HepG2 (cell line): ENCODE data around the gene CTNNA3. TPM values are rescaled to one million over a fixed set of nuclear protein-coding genes. Genes with fewer than 3 reads are reported as not detected.

Source experiments
- ATAC-seq: fragments of 200-7000 bp; cut with Tn5 transposase; 3 replicates; pipeline ENCODE4 v1.9.1; 2020; ENCODE audit warnings: mild to moderate bottlenecking, moderate library complexity
- BruUV-seq: library from RNA; stranded (reverse); fragments of 400-500 nt; replicated peaks from 2 replicates; lab custom pipeline; 2021; lab: Mats Ljungman, UMichigan
- CTCF ChIA-PET: fragments of 300-600 bp; formaldehyde crosslinking; extraction: SDS; loops from one replicate; lab custom pipeline; 2021; ENCODE audit warnings: low total read pairs, inconsistent platforms, low intra/inter-chr PET ratio; lab: Yijun Ruan, JAX
- POLR2A ChIA-PET: fragments of 350-600 bp; sonication (Branson Sonifier 250); formaldehyde crosslinking; loops from one replicate; lab custom pipeline; 2020; ENCODE audit warnings: antibody characterized with exemption, inconsistent platforms; lab: Yijun Ruan, JAX
- DNase-seq: peaks from one replicate; pipeline ENCODE4 v3.0.0-alpha.2; 2015; ENCODE audit warnings: low spot score
- FAIRE-seq: peaks from 3 replicates; lab custom pipeline; 2011; peaks lifted over from hg19 to GRCh38; lab: Jason Lieb, UNC
- H2AFZ ChIP-seq: one replicate; pipeline ENCODE4 v1.6.1; 2011; ENCODE audit warnings: low read length, inconsistent platforms
- H3K27ac ChIP-seq: fragments of 300-600 bp; 3 replicates; pipeline ENCODE4 v1.8.0; 2011; ENCODE audit warnings: mixed run types, mild to moderate bottlenecking, mixed read lengths, low read length, inconsistent platforms; ENCODE audit not compliant: insufficient read depth; ENCODE audit errors: extremely low read length
- H3K27me3 ChIP-seq, 2 experiments: fragments of 200-600 bp in 1 of 2; 2 replicates in 1 of 2; 3 replicates in 1 of 2; pipeline versions ENCODE4 v1.6.0 to v1.8.0; 2011; ENCODE audit warnings: low read length in 2 of 2, mild to moderate bottlenecking in 2 of 2, moderate library complexity in 2 of 2, inconsistent platforms in 1 of 2; ENCODE audit not compliant: insufficient read depth in 2 of 2, control insufficient read depth in 1 of 2
- H3K36me3 ChIP-seq, 2 experiments: fragments of 200-600 bp in 1 of 2; replicated peaks in 1 of 2; 2 replicates in 1 of 2; 3 replicates in 1 of 2; pipeline versions ENCODE4 v1.5.1 to v1.8.0; 2011; ENCODE audit warnings: low read length in 2 of 2, inconsistent platforms in 1 of 2; ENCODE audit not compliant: insufficient read depth in 2 of 2, control insufficient read depth in 1 of 2
- H3K4me1 ChIP-seq: 2 replicates; pipeline ENCODE4 v1.5.1; 2012; ENCODE audit warnings: low read length, inconsistent platforms; ENCODE audit not compliant: insufficient read depth
- H3K4me2 ChIP-seq: 2 replicates; pipeline ENCODE4 v1.6.0; 2011; ENCODE audit warnings: low read depth, low read length, inconsistent platforms
- H3K4me3 ChIP-seq, 3 experiments: fragments of 200-600 bp in 1 of 3; sonication (generic), shearing (Covaris generic) in 1 of 3; replicated peaks in 1 of 3; 2 replicates each; pipeline ENCODE4 v1.5.1; 2011 to 2016; ENCODE audit warnings: low read length in 3 of 3, inconsistent platforms in 2 of 3, low read depth in 2 of 3, mild to moderate bottlenecking in 2 of 3, control low read depth in 1 of 3, mixed read lengths in 1 of 3; ENCODE audit not compliant: insufficient read depth in 1 of 3
- H3K79me2 ChIP-seq: one replicate; pipeline ENCODE4 v1.6.1; 2011; ENCODE audit warnings: low read length, inconsistent platforms; ENCODE audit not compliant: insufficient read depth
- H3K9ac ChIP-seq: 2 replicates; pipeline ENCODE4 v1.6.0; 2011; ENCODE audit warnings: mild to moderate bottlenecking, low read depth, low read length, inconsistent platforms; ENCODE audit not compliant: insufficient read depth
- H3K9me3 ChIP-seq: 2 replicates; pipeline ENCODE4 v1.5.1; 2012; ENCODE audit warnings: mild to moderate bottlenecking, low read length
- H4K20me1 ChIP-seq: 2 replicates; pipeline ENCODE4 v1.6.0; 2011; ENCODE audit warnings: inconsistent platforms, mild to moderate bottlenecking, low read length, moderate library complexity; ENCODE audit not compliant: insufficient read depth
- ELF1 ChIP-seq: sonication (generic); formaldehyde crosslinking; IDR thresholded peaks from 2 replicates; pipeline ENCODE4 v1.4.0; 2020; ENCODE audit warnings: missing genetic modification reagents
- FOXA1 ChIP-seq, 2 experiments: fragments of 450-650 bp in 1 of 2; sonication (generic) in 1 of 2; formaldehyde crosslinking in 1 of 2; IDR thresholded peaks; 2 replicates each; pipeline versions ENCODE4 v1.4.0 to v1.6.1; 2016 to 2020; ENCODE audit warnings: missing genetic modification reagents in 1 of 2
- FOXK2 ChIP-seq: fragments of 450-650 bp; IDR thresholded peaks from 2 replicates; pipeline ENCODE4 v1.6.1; 2016
- KDM4B ChIP-seq: sonication (generic); formaldehyde crosslinking; IDR thresholded peaks from 2 replicates; pipeline ENCODE4 v1.4.0; 2020; ENCODE audit warnings: missing genetic modification reagents
- MAFG ChIP-seq: sonication (generic); formaldehyde crosslinking; IDR thresholded peaks from 2 replicates; pipeline ENCODE4 v1.5.1; 2020; ENCODE audit warnings: mild to moderate bottlenecking, missing genetic modification reagents
- NCOA2 ChIP-seq: sonication (generic); formaldehyde crosslinking; IDR thresholded peaks from 2 replicates; pipeline ENCODE4 v1.8.0; 2022; ENCODE audit warnings: inconsistent platforms
- PAF1 ChIP-seq: IDR thresholded peaks from 2 replicates; pipeline ENCODE4 v1.6.1; 2016; ENCODE audit warnings: missing genetic modification reagents, missing compliant biosample characterization
- SRSF4 ChIP-seq: fragments of 200-400 bp; formaldehyde crosslinking; IDR thresholded peaks from one replicate; pipeline ENCODE4 v1.6.1; 2018; ENCODE audit warnings: mild to moderate bottlenecking, low read depth, low read length, moderate library complexity; ENCODE audit not compliant: poor library complexity, severe bottlenecking
- TRIM24 ChIP-seq: sonication (generic); formaldehyde crosslinking; IDR thresholded peaks from 2 replicates; pipeline ENCODE4 v1.8.0; 2022; ENCODE audit warnings: mild to moderate bottlenecking, missing genetic modification reagents
- ZBTB21 ChIP-seq: sonication (generic); formaldehyde crosslinking; IDR thresholded peaks from 2 replicates; pipeline ENCODE4 v1.4.0; 2020; ENCODE audit warnings: missing genetic modification reagents
- ZNF17 ChIP-seq: sonication (generic); formaldehyde crosslinking; IDR thresholded peaks from 2 replicates; pipeline ENCODE4 v1.5.0; 2020; ENCODE audit warnings: mild to moderate bottlenecking, missing genetic modification reagents
- ZNF547 ChIP-seq: sonication (generic); formaldehyde crosslinking; IDR thresholded peaks from 2 replicates; pipeline ENCODE4 v1.5.1; 2020; ENCODE audit warnings: mild to moderate bottlenecking, missing genetic modification reagents
- ZNF878 ChIP-seq: sonication (generic); formaldehyde crosslinking; IDR thresholded peaks from 2 replicates; pipeline ENCODE4 v1.8.1; 2023; ENCODE audit warnings: mild to moderate bottlenecking, missing genetic modification reagents, moderate library complexity
- ZSCAN29 ChIP-seq: sonication (generic); formaldehyde crosslinking; conservative IDR thresholded peaks from 2 replicates; pipeline ENCODE4 v1.4.0; 2020; ENCODE audit warnings: mild to moderate bottlenecking, missing genetic modification reagents
- WGBS: methylation state at CpG from one replicate; pipeline ENCODE4 v1.1.6; 2017; ENCODE audit warnings: low lambda C conversion rate; 5-methylcytosine and 5-hydroxymethylcytosine counted together
- in situ Hi-C: cut with HindIII; loops from 2 replicates; pipeline ENCODE4 v1.10.0; 2017; ENCODE audit warnings: low pct_unique_long_range_greater_than_20kb; ENCODE audit not compliant: extremely low pct_ligation_motif_present
- intact Hi-C: fragments of 100-400 bp; cut with micrococcal nuclease; formaldehyde crosslinking; loops from one replicate; pipeline ENCODE4 v1.10.0; 2022; ENCODE audit not compliant: unreplicated experiment
- polyA plus RNA-seq, 8 experiments: library from polyadenylated mRNA; depleted of rRNA in 3 of 8; stranded (reverse) in 7 of 8; unstranded in 1 of 8; fragments of >200 nt; fragmentation: Illumina TruSeq in 4 of 8; extraction: Trizol in 4 of 8; gene quantifications; 2 replicates each; pipeline versions ENCODE4 v1.2.1 to v1.2.3, GENCODE V29; 2011 to 2016; ENCODE audit warnings: low read depth in 4 of 8, missing spikeins in 1 of 8, mixed read lengths in 1 of 8; ENCODE audit not compliant: insufficient read depth in 1 of 8
- total RNA-seq, 5 experiments: library from RNA; depleted of rRNA; stranded (reverse); fragments of >200 nt; fragmentation: Illumina TruSeq; extraction: Trizol; gene quantifications; 2 replicates each; pipeline ENCODE4 v1.2.3, GENCODE V29; 2016; ENCODE audit warnings: low read depth in 1 of 5
- TF ChIP-seq, protein P1 (sequence below): sonication (generic); formaldehyde crosslinking; IDR thresholded peaks from 2 replicates; pipeline ENCODE4 v1.4.0; 2020; ENCODE audit warnings: mild to moderate bottlenecking, missing genetic modification reagents
- TF ChIP-seq, protein P2 (sequence below): IDR thresholded peaks from 2 replicates; pipeline ENCODE4 v1.6.1; 2016; ENCODE audit warnings: low read depth, control low read depth
- TF ChIP-seq, protein P3 (sequence below): fragments of 450-650 bp; IDR thresholded peaks from 2 replicates; pipeline ENCODE4 v1.6.1; 2016
- TF ChIP-seq, protein P4 (sequence below): sonication (generic); formaldehyde crosslinking; IDR thresholded peaks from 2 replicates; pipeline ENCODE4 v1.5.0; 2020; ENCODE audit warnings: missing genetic modification reagents
- TF ChIP-seq, protein P5 (sequence below): IDR thresholded peaks from 2 replicates; pipeline ENCODE4 v1.6.1; 2016; ENCODE audit warnings: control low read depth

Gene CTNNA3
- total and polyA plus RNA-seq, 2 of the 13 experiments (the other 11 are each of a cell fraction or from before 2014, with no cell fraction given) = not detected

DNA sequence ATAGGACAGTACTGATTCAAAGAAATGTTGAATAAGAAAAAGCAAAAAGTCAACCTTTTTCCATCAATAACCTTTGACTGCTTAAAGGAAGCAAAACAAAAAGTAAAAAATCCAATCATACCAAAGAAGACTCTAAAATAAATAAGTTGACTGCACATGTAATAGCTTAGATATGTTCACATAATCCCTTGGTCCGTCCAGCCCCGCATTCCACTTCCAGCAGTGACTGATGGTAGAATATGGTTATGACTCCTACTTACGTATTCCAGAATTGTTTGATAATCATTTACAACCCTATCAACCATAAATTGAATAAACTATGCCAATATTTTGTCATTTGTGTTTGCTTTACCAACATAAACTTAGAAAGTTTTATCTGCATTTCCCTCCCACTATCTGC, 77.9 kb downstream of the CTNNA3 start:
- H3K27ac ChIP-seq = no peak overlapping the region
- TF ChIP-seq PAF1 (no peak), ZNF878 (CRISPR knock-in tag) (no peak), NCOA2 (CRISPR knock-in tag) (no peak), FOXA1 (IDR thresholded peaks at IDR 0.05) (no peak), FOXA1 (CRISPR knock-in tag; IDR thresholded peaks at IDR 0.05) (no peak), ELF1 (CRISPR knock-in tag) (no peak), MAFG (CRISPR knock-in tag) (no peak), KDM4B (CRISPR knock-in tag) (no peak), ZNF17 (CRISPR knock-in tag) (no peak), TRIM24 (CRISPR knock-in tag) (no peak), FOXK2 (no peak), ZNF547 (CRISPR knock-in tag) (no peak), ZSCAN29 (no peak), ZBTB21 (no peak), SRSF4 (no peak)
- TF ChIP-seq, protein P1, sequence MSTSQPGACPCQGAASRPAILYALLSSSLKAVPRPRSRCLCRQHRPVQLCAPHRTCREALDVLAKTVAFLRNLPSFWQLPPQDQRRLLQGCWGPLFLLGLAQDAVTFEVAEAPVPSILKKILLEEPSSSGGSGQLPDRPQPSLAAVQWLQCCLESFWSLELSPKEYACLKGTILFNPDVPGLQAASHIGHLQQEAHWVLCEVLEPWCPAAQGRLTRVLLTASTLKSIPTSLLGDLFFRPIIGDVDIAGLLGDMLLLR (CRISPR knock-in tag) = no peak
- TF ChIP-seq, protein P2, sequence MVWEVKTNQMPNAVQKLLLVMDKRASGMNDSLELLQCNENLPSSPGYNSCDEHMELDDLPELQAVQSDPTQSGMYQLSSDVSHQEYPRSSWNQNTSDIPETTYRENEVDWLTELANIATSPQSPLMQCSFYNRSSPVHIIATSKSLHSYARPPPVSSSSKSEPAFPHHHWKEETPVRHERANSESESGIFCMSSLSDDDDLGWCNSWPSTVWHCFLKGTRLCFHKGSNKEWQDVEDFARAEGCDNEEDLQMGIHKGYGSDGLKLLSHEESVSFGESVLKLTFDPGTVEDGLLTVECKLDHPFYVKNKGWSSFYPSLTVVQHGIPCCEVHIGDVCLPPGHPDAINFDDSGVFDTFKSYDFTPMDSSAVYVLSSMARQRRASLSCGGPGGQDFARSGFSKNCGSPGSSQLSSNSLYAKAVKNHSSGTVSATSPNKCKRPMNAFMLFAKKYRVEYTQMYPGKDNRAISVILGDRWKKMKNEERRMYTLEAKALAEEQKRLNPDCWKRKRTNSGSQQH (CRISPR knock-in tag) = no peak
- TF ChIP-seq, protein P3, sequence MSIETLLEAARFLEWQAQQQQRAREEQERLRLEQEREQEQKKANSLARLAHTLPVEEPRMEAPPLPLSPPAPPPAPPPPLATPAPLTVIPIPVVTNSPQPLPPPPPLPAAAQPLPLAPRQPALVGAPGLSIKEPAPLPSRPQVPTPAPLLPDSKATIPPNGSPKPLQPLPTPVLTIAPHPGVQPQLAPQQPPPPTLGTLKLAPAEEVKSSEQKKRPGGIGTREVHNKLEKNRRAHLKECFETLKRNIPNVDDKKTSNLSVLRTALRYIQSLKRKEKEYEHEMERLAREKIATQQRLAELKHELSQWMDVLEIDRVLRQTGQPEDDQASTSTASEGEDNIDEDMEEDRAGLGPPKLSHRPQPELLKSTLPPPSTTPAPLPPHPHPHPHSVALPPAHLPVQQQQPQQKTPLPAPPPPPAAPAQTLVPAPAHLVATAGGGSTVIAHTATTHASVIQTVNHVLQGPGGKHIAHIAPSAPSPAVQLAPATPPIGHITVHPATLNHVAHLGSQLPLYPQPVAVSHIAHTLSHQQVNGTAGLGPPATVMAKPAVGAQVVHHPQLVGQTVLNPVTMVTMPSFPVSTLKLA = no peak
- TF ChIP-seq, protein P4, sequence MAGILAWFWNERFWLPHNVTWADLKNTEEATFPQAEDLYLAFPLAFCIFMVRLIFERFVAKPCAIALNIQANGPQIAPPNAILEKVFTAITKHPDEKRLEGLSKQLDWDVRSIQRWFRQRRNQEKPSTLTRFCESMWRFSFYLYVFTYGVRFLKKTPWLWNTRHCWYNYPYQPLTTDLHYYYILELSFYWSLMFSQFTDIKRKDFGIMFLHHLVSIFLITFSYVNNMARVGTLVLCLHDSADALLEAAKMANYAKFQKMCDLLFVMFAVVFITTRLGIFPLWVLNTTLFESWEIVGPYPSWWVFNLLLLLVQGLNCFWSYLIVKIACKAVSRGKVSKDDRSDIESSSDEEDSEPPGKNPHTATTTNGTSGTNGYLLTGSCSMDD (CRISPR knock-in tag) = no peak
- TF ChIP-seq, protein P5, sequence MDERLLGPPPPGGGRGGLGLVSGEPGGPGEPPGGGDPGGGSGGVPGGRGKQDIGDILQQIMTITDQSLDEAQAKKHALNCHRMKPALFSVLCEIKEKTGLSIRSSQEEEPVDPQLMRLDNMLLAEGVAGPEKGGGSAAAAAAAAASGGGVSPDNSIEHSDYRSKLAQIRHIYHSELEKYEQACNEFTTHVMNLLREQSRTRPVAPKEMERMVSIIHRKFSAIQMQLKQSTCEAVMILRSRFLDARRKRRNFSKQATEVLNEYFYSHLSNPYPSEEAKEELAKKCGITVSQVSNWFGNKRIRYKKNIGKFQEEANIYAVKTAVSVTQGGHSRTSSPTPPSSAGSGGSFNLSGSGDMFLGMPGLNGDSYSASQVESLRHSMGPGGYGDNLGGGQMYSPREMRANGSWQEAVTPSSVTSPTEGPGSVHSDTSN (CRISPR knock-in tag) = no peak
- ATAC-seq (no peak), FAIRE-seq (no peak), DNase-seq (no peak)
- ChIA-PET CTCF (no interaction called here), POLR2A (no interaction called here)
- no peaks in the 10 kb centered on the region for H3K9me3 ChIP-seq
- no peak overlapping the region for H3K9ac ChIP-seq
- WGBS = 12% methylated on average over 3 of the region's 3 CpGs
- H3K79me2 ChIP-seq = no peaks in the 10 kb centered on the region
- in situ Hi-C loops (no loop called here), intact Hi-C loops (no loop called here)
- H3K4me3 ChIP-seq = no peak overlapping the region
- no peaks in the 10 kb centered on the region for H4K20me1 ChIP-seq
- H3K36me3 ChIP-seq = no peaks in the 10 kb centered on the region
- H3K4me2 ChIP-seq = no peak overlapping the region
- no peak overlapping the region for H2AFZ ChIP-seq
- BruUV-seq = no TSS peak
- H3K27me3 ChIP-seq = no peaks in the 10 kb centered on the region
- no peaks in the 10 kb centered on the region for H3K4me1 ChIP-seq
